Loucy (cell line): ENCODE measurements around the gene TRDMT1.

Experiments used
- CTCF ChIP-seq: fragments of 200-600 bp; sonication (generic); conservative IDR thresholded peaks from 2 replicates; pipeline ENCODE4 v1.5.1; 2014; ENCODE audit warnings: mild to moderate bottlenecking, antibody characterized with exemption, low read length
- EZH2phosphoT487 ChIP-seq: fragments of 200-600 bp; IDR thresholded peaks from 2 replicates; pipeline ENCODE4 v1.6.1; 2018; ENCODE audit warnings: antibody characterized with exemption, mild to moderate bottlenecking, moderate library complexity, borderline replicate concordance

GRCh38 chr10:17123961-17124360 lies 77.5 kb downstream of the TRDMT1 start:
- TF ChIP-seq CTCF: no peak
- TF ChIP-seq EZH2phosphoT487: no peak
